ENCODE measurements around the gene ABHD17A.
"Not testable (repeated sequence)": the region's sequence is repeated elsewhere in the genome, so short reads cannot be mapped to it uniquely, and the experiment has no call there.

Gene ABHD17A

GRCh38 chr19:1879982-1880381 is 5.3 kb downstream of the ABHD17A start:
- DNase-seq = not testable (repeated sequence)

GRCh38 chr19:1878583-1878982 is 6.7 kb downstream of the ABHD17A start:
- DNase-seq = not testable (repeated sequence)

- DNase-seq = not testable (repeated sequence)
Measured at GRCh38 chr19:1877280-1877660, 8.0 kb downstream of the ABHD17A start.

GRCh38 chr19:1876496-1877279 is 8.6 kb downstream of the ABHD17A start:
- DNase-seq = not testable (repeated sequence)

GRCh38 chr19:1875646-1876495 is 9.4 kb downstream of the ABHD17A start:
- DNase-seq = peak; percentile 75

GRCh38 chr19:1875265-1875645 is 10.0 kb downstream of the ABHD17A start:
- not testable (repeated sequence) for DNase-seq

GRCh38 chr19:1874554-1875185 is 10.6 kb downstream of the ABHD17A start:
- DNase-seq = peak; percentile 17

GRCh38 chr19:1873524-1874473 is 11.5 kb downstream of the ABHD17A start:
- DNase-seq = no peak

GRCh38 chr19:1872807-1873523 is 12.3 kb downstream of the ABHD17A start:
- DNase-seq = no peak

GRCh38 chr19:1871630-1872029 is 13.7 kb downstream of the ABHD17A start:
- DNase-seq = no peak

GRCh38 chr19:1871140-1871597 is 14.1 kb downstream of the ABHD17A start:
- DNase-seq = no peak

- DNase-seq = no peak
Measured at GRCh38 chr19:1868971-1869370, 16.3 kb downstream of the ABHD17A start.

GRCh38 chr19:1867349-1867724 is 18.0 kb downstream of the ABHD17A start:
- no peak for DNase-seq

- DNase-seq = no peak
Measured at GRCh38 chr19:1866693-1867348, 18.5 kb downstream of the ABHD17A start.

- DNase-seq = no peak
Measured at GRCh38 chr19:1865172-1866010, 19.9 kb downstream of the ABHD17A start.

GRCh38 chr19:1864480-1865171 is 20.7 kb downstream of the ABHD17A start:
- peak; percentile 2 for DNase-seq

GRCh38 chr19:1863638-1864479 is 21.4 kb downstream of the ABHD17A start:
- DNase-seq = peak; percentile 86

GRCh38 chr19:1863328-1863637 is 22.0 kb downstream of the ABHD17A start, which contains the start of gene KLF16:
Gene KLF16 (minus strand): TSS chr19:1863579. CDS start chr19:1863497, 82 bp downstream.
- no peak for DNase-seq
